Epithelial cell of proximal tubule (primary cell): ENCODE results near the gene SEMA4B. TPM values are rescaled to one million over a fixed set of nuclear protein-coding genes. Genes with fewer than 3 reads are reported as not detected.
"Not testable (repeated sequence)": the region's sequence is repeated elsewhere in the genome, so short reads cannot be mapped to it uniquely, and the experiment has no call there.

Experiments used
- DNase-seq: peaks from one replicate; pipeline ENCODE4 v3.0.0-alpha.2; 2011; ENCODE audit warnings: low read depth
- H3K4me3 ChIP-seq: 2 replicates; pipeline ENCODE4 v1.5.1; 2011; ENCODE audit warnings: low read depth, mild to moderate bottlenecking, low read length
- CTCF ChIP-seq: conservative IDR thresholded peaks from 2 replicates; pipeline ENCODE4 v1.5.1; 2012; ENCODE audit warnings: low read depth, mild to moderate bottlenecking, low read length
- total RNA-seq: library from RNA; depleted of rRNA; stranded (reverse); fragments of >200 nt; gene quantifications from 2 replicates; pipeline ENCODE4 v1.2.3, GENCODE V29; 2015

SEMA4B gene
- total RNA-seq, 1 donor from 2014 or later: 89.6 TPM

- DNase-seq: no peak
- no peak overlapping the region for H3K4me3 ChIP-seq
- TF ChIP-seq CTCF: no peak
Observed at GRCh38 chr15:90270502-90271150, 69.5 kb downstream of the SEMA4B start.

GRCh38 chr15:90271459-90272166 is 70.5 kb downstream of the SEMA4B start:
- TF ChIP-seq CTCF: no peak
- no peak for DNase-seq

GRCh38 chr15:90278467-90278866 is 77.3 kb downstream of the SEMA4B start:
- not testable (repeated sequence) for H3K4me3 ChIP-seq, DNase-seq

More at GRCh38 chr15:90271459-90272166, 70.5 kb downstream of the SEMA4B start:
- H3K4me3 ChIP-seq: no peak overlapping the region

Other genes with a start within 250 kb of the SEMA4B start
- 11.4 and 19.9 TPM in 2 replicates for gene ZNF710, start 200.0 kb upstream of the SEMA4B start, total RNA-seq
- 134 and 170 TPM in 2 replicates for gene IDH2, start 98.9 kb upstream of the SEMA4B start, total RNA-seq
- gene CIB1, start 32.6 kb downstream of the SEMA4B start, total RNA-seq: 76.0 and 90.9 TPM in 2 replicates
- 9.9 and 22.3 TPM in 2 replicates for gene GDPGP1, start 32.9 kb downstream of the SEMA4B start, total RNA-seq
- not detected in 2 replicates for gene TTLL13, start 48.2 kb downstream of the SEMA4B start, total RNA-seq
- 74.8 and 79.6 TPM in 2 replicates for gene NGRN, start 64.3 kb downstream of the SEMA4B start, total RNA-seq
- gene ZNF774, start 151.0 kb downstream of the SEMA4B start, total RNA-seq: 1.1 and 5.9 TPM in 2 replicates
- 176 and 187 TPM in 2 replicates for gene IQGAP1, start 186.9 kb downstream of the SEMA4B start, total RNA-seq